Endothelial cell of umbilical vein (primary cell): Measurements from ENCODE around the gene NCMAP. TPM values are rescaled to one million over a fixed set of nuclear protein-coding genes. Genes with fewer than 3 reads are reported as not detected.

Experiments used
- BruUV-seq: library from RNA; stranded (reverse); fragments of 400-500 nt; replicated peaks from 2 replicates; lab custom pipeline; 2021; lab: Mats Ljungman, UMichigan
- CTCF ChIA-PET: fragments of 300-600, 350-600 bp; sonication (Branson Sonifier 250); formaldehyde crosslinking; loops from one replicate; lab custom pipeline; 2021; ENCODE audit warnings: antibody characterized with exemption, inconsistent platforms; lab: Charles Lee
- POLR2A ChIA-PET: fragments of 300-600, 350-600 bp; sonication (Branson Sonifier 250); formaldehyde crosslinking; loops from one replicate; lab custom pipeline; 2021; ENCODE audit warnings: antibody characterized with exemption, inconsistent platforms; lab: Charles Lee
- DNase-seq: peaks from one replicate; pipeline ENCODE4 v3.0.0-alpha.2; 2011; ENCODE audit warnings: low read depth, low spot score
- FAIRE-seq: peaks from 2 replicates; lab custom pipeline; 2011; peaks lifted over from hg19 to GRCh38; lab: Jason Lieb, UNC
- H2AFZ ChIP-seq: 2 replicates; pipeline ENCODE4 v1.6.0; 2012; ENCODE audit warnings: low read depth, low read length, control low read depth, inconsistent platforms
- H3K27ac ChIP-seq: 2 replicates; pipeline ENCODE4 v1.5.1; 2011; ENCODE audit warnings: low read depth, mild to moderate bottlenecking, control low read depth, low read length, moderate library complexity; ENCODE audit not compliant: insufficient read depth
- H3K27me3 ChIP-seq, 2 experiments: 2 replicates each; pipeline versions ENCODE4 v1.6.0 to v1.6.1; 2011; ENCODE audit warnings: low read length in 2 of 2, mixed read lengths in 1 of 2; ENCODE audit not compliant: control insufficient read depth in 2 of 2, insufficient read depth in 2 of 2
- H3K36me3 ChIP-seq, 2 experiments: 2 replicates in 1 of 2; 3 replicates in 1 of 2; pipeline ENCODE4 v1.5.1; 2011; ENCODE audit warnings: low read length in 2 of 2, mild to moderate bottlenecking in 1 of 2, moderate library complexity in 1 of 2; ENCODE audit not compliant: control insufficient read depth in 2 of 2, insufficient read depth in 2 of 2; ENCODE audit errors: extremely low read depth in 1 of 2
- H3K4me1 ChIP-seq: 3 replicates; pipeline ENCODE4 v1.5.1; 2011; ENCODE audit warnings: mild to moderate bottlenecking, low read length; ENCODE audit not compliant: control insufficient read depth, insufficient read depth; ENCODE audit errors: extremely low read depth
- H3K4me2 ChIP-seq: 2 replicates; pipeline ENCODE4 v1.6.1; 2011; ENCODE audit warnings: low read length, control low read depth, mixed read lengths; ENCODE audit not compliant: insufficient read depth
- H3K4me3 ChIP-seq, 3 experiments: fragments of 200-600 bp in 1 of 3; sonication (generic), shearing (Covaris generic) in 1 of 3; replicated peaks in 1 of 3; 2 replicates each; pipeline ENCODE4 v1.5.1; 2011 to 2016; ENCODE audit warnings: control low read depth in 3 of 3, low read length in 3 of 3, mild to moderate bottlenecking in 2 of 3, inconsistent platforms in 1 of 3, low read depth in 1 of 3, moderate library complexity in 1 of 3; ENCODE audit not compliant: insufficient read depth in 1 of 3
- H3K79me2 ChIP-seq: 2 replicates; pipeline ENCODE4 v1.6.0; 2012; ENCODE audit warnings: low read length, inconsistent platforms; ENCODE audit not compliant: control insufficient read depth, insufficient read depth
- H3K9ac ChIP-seq: replicated peaks from 2 replicates; pipeline ENCODE3; 2011; ENCODE audit warnings: low read length, control low read depth; ENCODE audit not compliant: insufficient read depth; ENCODE audit errors: extremely low read depth
- H3K9me1 ChIP-seq: replicated peaks from 3 replicates; pipeline ENCODE4 v1.6.0; 2011; ENCODE audit warnings: mild to moderate bottlenecking, low read length; ENCODE audit not compliant: control insufficient read depth, insufficient read depth; ENCODE audit errors: extremely low read depth
- H3K9me3 ChIP-seq: replicated peaks from 2 replicates; pipeline ENCODE4 v1.5.1; 2012; ENCODE audit warnings: low read length, inconsistent platforms; ENCODE audit not compliant: control insufficient read depth, insufficient read depth
- H4K20me1 ChIP-seq: replicated peaks from 2 replicates; pipeline ENCODE3; 2011; ENCODE audit warnings: mild to moderate bottlenecking, low read length; ENCODE audit not compliant: control insufficient read depth, insufficient read depth; ENCODE audit errors: extremely low read depth
- EZH2 ChIP-seq: IDR thresholded peaks from 2 replicates; pipeline ENCODE4 v1.6.1; 2012; ENCODE audit warnings: borderline replicate concordance, low read depth, mild to moderate bottlenecking, moderate library complexity, low read length, inconsistent platforms; ENCODE audit not compliant: severe bottlenecking
- FOS ChIP-seq: IDR thresholded peaks from 2 replicates; pipeline ENCODE4 v1.6.1; 2011; ENCODE audit warnings: mild to moderate bottlenecking, low read length, moderate library complexity, borderline replicate concordance; ENCODE audit not compliant: insufficient read depth
- GATA2 ChIP-seq: IDR thresholded peaks from 2 replicates; pipeline ENCODE4 v1.7.0; 2011; ENCODE audit warnings: low read depth, mild to moderate bottlenecking, moderate library complexity, mixed read lengths, low read length; ENCODE audit not compliant: insufficient read length, insufficient read depth
- JUN ChIP-seq: IDR thresholded peaks from 2 replicates; pipeline ENCODE4 v1.6.1; 2011; ENCODE audit warnings: borderline replicate concordance, low read depth; ENCODE audit not compliant: insufficient read length, insufficient read depth
- MYC ChIP-seq: IDR thresholded peaks from one replicate; pipeline ENCODE4 v1.6.1; 2011; ENCODE audit warnings: mild to moderate bottlenecking, low read depth, low read length
- POLR2A ChIP-seq: IDR thresholded peaks from 2 replicates; pipeline ENCODE4 v1.6.1; 2012; ENCODE audit warnings: low read depth, mild to moderate bottlenecking, control low read depth, low read length
- POLR2AphosphoS5 ChIP-seq: IDR thresholded peaks from 2 replicates; pipeline ENCODE4 v1.6.1; 2012; ENCODE audit warnings: low read depth, mild to moderate bottlenecking, control low read depth, low read length, moderate library complexity; ENCODE audit not compliant: insufficient read depth
- dilution Hi-C: fragments of 300-500 bp; cut with MboI; formaldehyde crosslinking; loops from one replicate; pipeline ENCODE4 v1.15.0; 2019; ENCODE audit warnings: low sequenced_read_pairs; ENCODE audit not compliant: extremely low pct_ligation_motif_present
- intact Hi-C: fragments of 100-400 bp; cut with micrococcal nuclease; formaldehyde crosslinking; loops from one replicate; pipeline ENCODE4 v1.10.0; 2022
- polyA plus RNA-seq, 4 experiments: library from polyadenylated mRNA; depleted of rRNA in 3 of 4; stranded (reverse) in 3 of 4; unstranded in 1 of 4; fragments of >200 nt; gene quantifications; 2 replicates each; pipeline versions ENCODE4 v1.2.1 to v1.2.3, GENCODE V29; 2011 to 2012; ENCODE audit warnings: missing spikeins in 1 of 4
- total RNA-seq: library from RNA; stranded (reverse); gene quantifications from 2 replicates; pipeline ENCODE4 v1.2.3, GENCODE V29; 2021
- TF ChIP-seq, protein P1 (sequence below): IDR thresholded peaks from 2 replicates; pipeline ENCODE4 v1.6.1; 2011; ENCODE audit not compliant: insufficient read depth, insufficient read length
- TF ChIP-seq, protein P2 (sequence below), 2 donors: IDR thresholded peaks; 1 replicate in 1 of 2; 2 replicates in 1 of 2; pipeline ENCODE4 v1.5.1; 2011; ENCODE audit warnings: low read length in 2 of 2, mild to moderate bottlenecking in 2 of 2, moderate library complexity in 2 of 2, control low read depth in 1 of 2, inconsistent platforms in 1 of 2, low read depth in 1 of 2; ENCODE audit not compliant: insufficient read depth in 1 of 2; ENCODE audit errors: extremely low read depth in 1 of 2

Gene NCMAP
- total and polyA plus RNA-seq, 2 donors (not counting 3 experiments of a cell fraction or from before 2014, with no cell fraction given): not detected

DNA sequence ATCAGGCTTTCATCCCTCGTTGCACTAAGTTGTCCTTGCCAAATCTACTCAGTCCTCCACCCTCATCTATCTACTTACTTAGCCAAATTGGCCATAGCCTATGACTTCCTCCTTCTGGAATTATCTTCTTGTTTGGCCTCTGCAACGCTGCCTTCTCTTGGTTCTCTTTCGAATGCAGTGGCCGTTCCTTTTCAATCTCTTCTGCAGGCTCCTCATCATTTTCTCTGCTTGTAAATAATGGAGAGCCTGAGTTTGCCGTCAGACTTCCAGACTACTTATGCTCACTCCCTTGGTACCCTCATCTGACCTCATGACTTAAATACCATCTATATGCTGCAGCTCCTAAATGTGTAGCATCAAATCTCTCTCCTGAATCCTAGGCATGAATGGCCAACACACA lies 64.8 kb downstream of the NCMAP start:
- Histone ChIP-seq H2AFZ (no peak overlapping the region), H3K4me2 (no peak overlapping the region), H3K27me3 (peaks cover 0 to 8% of the 10 kb centered on the region in 2 experiments), H4K20me1 (no peaks in the 10 kb centered on the region), H3K4me3 (no peak overlapping the region), H3K27ac (no peak overlapping the region), H3K9ac (no peak overlapping the region), H3K36me3 (no peaks in the 10 kb centered on the region), H3K9me1 (no peaks in the 10 kb centered on the region), H3K79me2 (no peaks in the 10 kb centered on the region), H3K9me3 (no peaks in the 10 kb centered on the region), H3K4me1 (no peaks in the 10 kb centered on the region)
- TF ChIP-seq GATA2: no peak
- no peak for TF ChIP-seq JUN
- TF ChIP-seq POLR2A: no peak
- TF ChIP-seq, protein P1, sequence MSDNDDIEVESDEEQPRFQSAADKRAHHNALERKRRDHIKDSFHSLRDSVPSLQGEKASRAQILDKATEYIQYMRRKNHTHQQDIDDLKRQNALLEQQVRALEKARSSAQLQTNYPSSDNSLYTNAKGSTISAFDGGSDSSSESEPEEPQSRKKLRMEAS: no peak
- TF ChIP-seq FOS: no peak
- TF ChIP-seq, protein P2, sequence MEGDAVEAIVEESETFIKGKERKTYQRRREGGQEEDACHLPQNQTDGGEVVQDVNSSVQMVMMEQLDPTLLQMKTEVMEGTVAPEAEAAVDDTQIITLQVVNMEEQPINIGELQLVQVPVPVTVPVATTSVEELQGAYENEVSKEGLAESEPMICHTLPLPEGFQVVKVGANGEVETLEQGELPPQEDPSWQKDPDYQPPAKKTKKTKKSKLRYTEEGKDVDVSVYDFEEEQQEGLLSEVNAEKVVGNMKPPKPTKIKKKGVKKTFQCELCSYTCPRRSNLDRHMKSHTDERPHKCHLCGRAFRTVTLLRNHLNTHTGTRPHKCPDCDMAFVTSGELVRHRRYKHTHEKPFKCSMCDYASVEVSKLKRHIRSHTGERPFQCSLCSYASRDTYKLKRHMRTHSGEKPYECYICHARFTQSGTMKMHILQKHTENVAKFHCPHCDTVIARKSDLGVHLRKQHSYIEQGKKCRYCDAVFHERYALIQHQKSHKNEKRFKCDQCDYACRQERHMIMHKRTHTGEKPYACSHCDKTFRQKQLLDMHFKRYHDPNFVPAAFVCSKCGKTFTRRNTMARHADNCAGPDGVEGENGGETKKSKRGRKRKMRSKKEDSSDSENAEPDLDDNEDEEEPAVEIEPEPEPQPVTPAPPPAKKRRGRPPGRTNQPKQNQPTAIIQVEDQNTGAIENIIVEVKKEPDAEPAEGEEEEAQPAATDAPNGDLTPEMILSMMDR (IDR thresholded peaks at IDR 0.05; ENCODE audit: extremely low read depth in 1 of 2, insufficient read depth in 1 of 2, low read depth in 1 of 2, low read length in 2 of 2): no peak
- no peak for TF ChIP-seq EZH2
- no peak for TF ChIP-seq POLR2AphosphoS5
- no peak for TF ChIP-seq MYC
- intact Hi-C loops: no loop called here
- DNase-seq: no peak
- POLR2A ChIA-PET: no interaction called here
- dilution Hi-C loops: no loop called here
- no peak for FAIRE-seq
- CTCF ChIA-PET: no interaction called here
- no TSS peak for BruUV-seq
